Skeletal muscle satellite cell (primary cell): ENCODE results near the gene RNF213. TPM values are rescaled to one million over a fixed set of nuclear protein-coding genes. Genes with fewer than 3 reads are reported as not detected.

Source experiments
- H3K27me3 ChIP-seq: 2 replicates; pipeline ENCODE4 v1.7.0; 2013; ENCODE audit warnings: low read length; ENCODE audit not compliant: control insufficient read depth, insufficient read depth
- H3K36me3 ChIP-seq: 2 replicates; pipeline ENCODE4 v1.7.0; 2013; ENCODE audit warnings: mild to moderate bottlenecking, control low read depth, low read length; ENCODE audit not compliant: insufficient read depth
- H3K4me1 ChIP-seq: 2 replicates; pipeline ENCODE4 v1.7.0; 2013; ENCODE audit warnings: low read length; ENCODE audit not compliant: control insufficient read depth, insufficient read depth
- H3K4me2 ChIP-seq: 2 replicates; pipeline ENCODE4 v1.7.0; 2013; ENCODE audit warnings: mild to moderate bottlenecking, low read length
- H3K4me3 ChIP-seq: 2 replicates; pipeline ENCODE4 v1.7.0; 2013; ENCODE audit warnings: low read length
- H3K9ac ChIP-seq: 2 replicates; pipeline ENCODE4 v1.7.0; 2013; ENCODE audit warnings: mild to moderate bottlenecking, low read depth, low read length, moderate library complexity
- H3K9me3 ChIP-seq: replicated peaks from 2 replicates; pipeline ENCODE4 v1.7.0; 2013; ENCODE audit warnings: mild to moderate bottlenecking, control low read depth, low read length
- total RNA-seq: library from RNA; depleted of rRNA; stranded (reverse); fragments of >200 nt; gene quantifications from 2 replicates; pipeline ENCODE4 v1.2.3, GENCODE V29; 2012; rRNA removed

RNF213 gene
- total RNA-seq = 54.8 and 70.7 TPM in 2 replicates

GRCh38 chr17:80260791-80261158 is at the start of gene RNF213:
TSS of gene RNF213 (plus strand) at chr17:80260852. CDS start at chr17:80263682, 2,830 bp downstream.
- Histone ChIP-seq H3K9ac (peak within 1 kb of the TSS; percentile 99), H3K27me3 (no peaks in the 10 kb centered on the region), H3K4me3 (peak within 1 kb of the TSS; percentile 95), H3K36me3 (peaks cover 14% of the 10 kb centered on the region), H3K9me3 (no peaks in the 10 kb centered on the region), H3K4me2 (peak within 1 kb of the TSS; percentile 97), H3K4me1 (peaks cover 33% of the 10 kb centered on the region)

GRCh38 chr17:80212109-80212508 is 48.5 kb upstream of the RNF213 start:
- peaks cover 48% of the 10 kb centered on the region for H3K36me3 ChIP-seq

GRCh38 chr17:80212511-80212910 is 48.1 kb upstream of the RNF213 start:
- Histone ChIP-seq H3K4me1 (no peaks in the 10 kb centered on the region), H3K9ac (no peak overlapping the region), H3K4me2 (no peak overlapping the region), H3K36me3 (peaks cover 53% of the 10 kb centered on the region), H3K9me3 (no peaks in the 10 kb centered on the region), H3K27me3 (no peaks in the 10 kb centered on the region), H3K4me3 (no peak overlapping the region)

More at GRCh38 chr17:80212109-80212508, 48.5 kb upstream of the RNF213 start:
- Histone ChIP-seq H3K4me3 (no peak overlapping the region), H3K9me3 (no peaks in the 10 kb centered on the region), H3K9ac (no peak overlapping the region), H3K4me2 (no peak overlapping the region), H3K27me3 (no peaks in the 10 kb centered on the region), H3K4me1 (no peaks in the 10 kb centered on the region)

GRCh38 chr17:80212962-80213642 is 47.5 kb upstream of the RNF213 start:
- Histone ChIP-seq H3K9ac (no peak overlapping the region), H3K36me3 (peaks cover 58% of the 10 kb centered on the region), H3K4me3 (no peak overlapping the region)

GRCh38 chr17:80213643-80213975 is 47.0 kb upstream of the RNF213 start:
- no peak overlapping the region for H3K4me3 ChIP-seq
- no peaks in the 10 kb centered on the region for H3K27me3 ChIP-seq
- no peaks in the 10 kb centered on the region for H3K9me3 ChIP-seq
- no peaks in the 10 kb centered on the region for H3K4me1 ChIP-seq
- H3K9ac ChIP-seq = no peak overlapping the region
- H3K36me3 ChIP-seq = peaks cover 59% of the 10 kb centered on the region
- H3K4me2 ChIP-seq = no peak overlapping the region

More at GRCh38 chr17:80212962-80213642, 47.5 kb upstream of the RNF213 start:
- Histone ChIP-seq H3K9me3 (no peaks in the 10 kb centered on the region), H3K4me2 (no peak overlapping the region), H3K4me1 (no peaks in the 10 kb centered on the region), H3K27me3 (no peaks in the 10 kb centered on the region)

GRCh38 chr17:80214012-80214877 is 46.4 kb upstream of the RNF213 start:
- Histone ChIP-seq H3K4me3 (no peak overlapping the region), H3K36me3 (peaks cover 59% of the 10 kb centered on the region), H3K9ac (no peak overlapping the region)

GRCh38 chr17:80214878-80215210 is 45.8 kb upstream of the RNF213 start:
- Histone ChIP-seq H3K4me2 (no peak overlapping the region), H3K9ac (no peak overlapping the region), H3K9me3 (no peaks in the 10 kb centered on the region), H3K36me3 (peaks cover 55% of the 10 kb centered on the region), H3K4me1 (peaks cover 8% of the 10 kb centered on the region), H3K27me3 (no peaks in the 10 kb centered on the region), H3K4me3 (no peak overlapping the region)

More at GRCh38 chr17:80214012-80214877, 46.4 kb upstream of the RNF213 start:
- Histone ChIP-seq H3K27me3 (no peaks in the 10 kb centered on the region), H3K9me3 (no peaks in the 10 kb centered on the region), H3K4me1 (peaks cover 3% of the 10 kb centered on the region), H3K4me2 (no peak overlapping the region)

- no peaks in the 10 kb centered on the region for H3K9me3 ChIP-seq
- no peak overlapping the region for H3K9ac ChIP-seq
- H3K4me2 ChIP-seq = no peak overlapping the region
- H3K4me1 ChIP-seq = peaks cover 15% of the 10 kb centered on the region
- peaks cover 36% of the 10 kb centered on the region for H3K36me3 ChIP-seq
- no peaks in the 10 kb centered on the region for H3K27me3 ChIP-seq
- no peak overlapping the region for H3K4me3 ChIP-seq
Observed at GRCh38 chr17:80216473-80217456, 43.9 kb upstream of the RNF213 start.

GRCh38 chr17:80217703-80218362 is 42.8 kb upstream of the RNF213 start:
- no peak overlapping the region for H3K4me3 ChIP-seq
- H3K9me3 ChIP-seq = no peaks in the 10 kb centered on the region
- H3K27me3 ChIP-seq = no peaks in the 10 kb centered on the region
- H3K9ac ChIP-seq = no peak overlapping the region
- peaks cover 15% of the 10 kb centered on the region for H3K4me1 ChIP-seq
- peaks cover 30% of the 10 kb centered on the region for H3K36me3 ChIP-seq
- no peak overlapping the region for H3K4me2 ChIP-seq

- no peaks in the 10 kb centered on the region for H3K9me3 ChIP-seq
- H3K27me3 ChIP-seq = no peaks in the 10 kb centered on the region
- H3K36me3 ChIP-seq = peaks cover 27% of the 10 kb centered on the region
- H3K4me2 ChIP-seq = no peak overlapping the region
- H3K9ac ChIP-seq = no peak overlapping the region
- H3K4me3 ChIP-seq = no peak overlapping the region
- H3K4me1 ChIP-seq = peaks cover 15% of the 10 kb centered on the region
Observed at GRCh38 chr17:80218391-80218790, 42.3 kb upstream of the RNF213 start.
